HepG2 (cell line): ENCODE data around the gene ARHGAP32. TPM values are rescaled to one million over a fixed set of nuclear protein-coding genes. Genes with fewer than 3 reads are reported as not detected.

Experiments
- BHLHE40 ChIP-seq: IDR thresholded peaks from 2 replicates; pipeline ENCODE4 v1.6.1; 2011; ENCODE audit warnings: low read length, improper control_type of control experiment
- FOXK1 ChIP-seq: sonication (generic); formaldehyde crosslinking; IDR thresholded peaks from 2 replicates; pipeline ENCODE4 v1.4.0; 2020; ENCODE audit warnings: low read depth, missing genetic modification reagents, borderline replicate concordance
- JUND ChIP-seq: sonication (generic); formaldehyde crosslinking; IDR thresholded peaks from 2 replicates; pipeline ENCODE4 v1.8.0; 2022; ENCODE audit warnings: mild to moderate bottlenecking, missing genetic modification reagents
- KLF11 ChIP-seq: IDR thresholded peaks from 2 replicates; pipeline ENCODE4 v1.6.1; 2016; ENCODE audit warnings: missing compliant biosample characterization
- KMT2A ChIP-seq: sonication (generic); formaldehyde crosslinking; IDR thresholded peaks from 2 replicates; pipeline ENCODE4 v1.4.0; 2020; ENCODE audit warnings: missing genetic modification reagents
- MXI1 ChIP-seq: IDR thresholded peaks from 3 replicates; pipeline ENCODE4 v1.6.1; 2012; ENCODE audit warnings: low read depth, low read length, inconsistent platforms, borderline replicate concordance
- NFIC ChIP-seq: IDR thresholded peaks from 2 replicates; pipeline ENCODE4 v1.6.1; 2012; ENCODE audit warnings: mild to moderate bottlenecking, low read length, inconsistent platforms
- SMAD1 ChIP-seq: sonication (generic); formaldehyde crosslinking; IDR thresholded peaks from 2 replicates; pipeline ENCODE4 v1.4.0; 2020; ENCODE audit warnings: missing genetic modification reagents, low read depth, mild to moderate bottlenecking, borderline replicate concordance
- SMC3 ChIP-seq: IDR thresholded peaks from 2 replicates; pipeline ENCODE4 v1.6.1; 2011; ENCODE audit warnings: low read length, improper control_type of control experiment
- SOX13 ChIP-seq, 3 experiments: fragments of 450-650 bp in 1 of 3; sonication (generic) in 1 of 3; formaldehyde crosslinking in 1 of 3; IDR thresholded peaks in 2 of 3; conservative IDR thresholded peaks in 1 of 3; 2 replicates each; pipeline versions ENCODE4 v1.5.0 to v1.6.1; 2016 to 2020; ENCODE audit warnings: antibody characterized with exemption in 1 of 3, mild to moderate bottlenecking in 1 of 3, missing compliant biosample characterization in 1 of 3, missing genetic modification reagents in 1 of 3, moderate library complexity in 1 of 3
- ZKSCAN8 ChIP-seq: IDR thresholded peaks from 2 replicates; pipeline ENCODE4 v1.6.1; 2016; ENCODE audit warnings: borderline replicate concordance, missing genetic modification reagents, missing compliant biosample characterization
- ZNF12 ChIP-seq: sonication (generic); formaldehyde crosslinking; IDR thresholded peaks from 2 replicates; pipeline ENCODE4 v1.5.0; 2020; ENCODE audit warnings: missing genetic modification reagents
- ZNF180 ChIP-seq: sonication (generic); formaldehyde crosslinking; IDR thresholded peaks from 2 replicates; pipeline ENCODE4 v1.4.0; 2020; ENCODE audit warnings: low read depth, missing genetic modification reagents, borderline replicate concordance
- ZNF644 ChIP-seq: IDR thresholded peaks from 2 replicates; pipeline ENCODE4 v1.6.1; 2016; ENCODE audit warnings: low read depth
- ZNF788 ChIP-seq: sonication (generic); formaldehyde crosslinking; IDR thresholded peaks from 2 replicates; pipeline ENCODE4 v1.5.0; 2020; ENCODE audit warnings: mild to moderate bottlenecking, missing genetic modification reagents, borderline replicate concordance
- polyA plus RNA-seq, 8 experiments: library from polyadenylated mRNA; depleted of rRNA in 3 of 8; stranded (reverse) in 7 of 8; unstranded in 1 of 8; fragments of >200 nt; fragmentation: Illumina TruSeq in 4 of 8; extraction: Trizol in 4 of 8; gene quantifications; 2 replicates each; pipeline versions ENCODE4 v1.2.1 to v1.2.3, GENCODE V29; 2011 to 2016; ENCODE audit warnings: low read depth in 4 of 8, missing spikeins in 1 of 8, mixed read lengths in 1 of 8; ENCODE audit not compliant: insufficient read depth in 1 of 8
- total RNA-seq, 5 experiments: library from RNA; depleted of rRNA; stranded (reverse); fragments of >200 nt; fragmentation: Illumina TruSeq; extraction: Trizol; gene quantifications; 2 replicates each; pipeline ENCODE4 v1.2.3, GENCODE V29; 2016; ENCODE audit warnings: low read depth in 1 of 5
- TF ChIP-seq, protein P1 (sequence below): sonication (generic); formaldehyde crosslinking; IDR thresholded peaks from 2 replicates; pipeline ENCODE4 v1.4.0; 2020; ENCODE audit warnings: missing genetic modification reagents, borderline replicate concordance
- TF ChIP-seq, protein P2 (sequence below): IDR thresholded peaks from 2 replicates; pipeline ENCODE4 v1.6.1; 2016; ENCODE audit warnings: missing compliant biosample characterization, missing genetic modification reagents, borderline replicate concordance
- TF ChIP-seq, protein P3 (sequence below): IDR thresholded peaks from 2 replicates; pipeline ENCODE4 v1.6.1; 2016
- TF ChIP-seq, protein P4 (sequence below): conservative IDR thresholded peaks from 2 replicates; pipeline ENCODE4 v1.6.1; 2018; ENCODE audit warnings: missing genetic modification reagents
- TF ChIP-seq, protein P5 (sequence below): sonication (generic); formaldehyde crosslinking; IDR thresholded peaks from 2 replicates; pipeline ENCODE4 v1.4.0; 2020; ENCODE audit warnings: missing genetic modification reagents

Gene ARHGAP32
- total and polyA plus RNA-seq, 2 of the 13 experiments (the other 11 are each of a cell fraction or from before 2014, with no cell fraction given) = 6.3 to 8.2 TPM

DNA sequence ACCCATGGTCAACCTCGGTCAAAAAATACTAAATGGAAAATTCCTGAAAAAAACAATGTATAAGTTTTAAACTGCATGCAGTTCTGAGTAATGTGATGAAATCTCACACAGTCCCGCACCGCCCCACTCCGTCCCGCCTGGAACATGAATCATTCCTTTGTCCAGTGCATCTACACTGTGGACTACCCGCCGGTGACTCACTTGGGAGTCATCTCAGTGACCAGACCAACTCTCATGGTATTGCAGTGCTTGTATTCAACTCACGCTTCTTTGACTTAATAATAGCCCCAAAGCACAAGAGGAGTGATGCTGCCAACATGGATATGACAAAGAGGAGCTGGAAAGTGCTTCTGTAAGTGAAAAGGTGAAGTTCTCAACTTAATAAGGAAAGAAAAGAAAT is 48.8 kb downstream of the ARHGAP32 start (continued):
- TF ChIP-seq, protein P1, sequence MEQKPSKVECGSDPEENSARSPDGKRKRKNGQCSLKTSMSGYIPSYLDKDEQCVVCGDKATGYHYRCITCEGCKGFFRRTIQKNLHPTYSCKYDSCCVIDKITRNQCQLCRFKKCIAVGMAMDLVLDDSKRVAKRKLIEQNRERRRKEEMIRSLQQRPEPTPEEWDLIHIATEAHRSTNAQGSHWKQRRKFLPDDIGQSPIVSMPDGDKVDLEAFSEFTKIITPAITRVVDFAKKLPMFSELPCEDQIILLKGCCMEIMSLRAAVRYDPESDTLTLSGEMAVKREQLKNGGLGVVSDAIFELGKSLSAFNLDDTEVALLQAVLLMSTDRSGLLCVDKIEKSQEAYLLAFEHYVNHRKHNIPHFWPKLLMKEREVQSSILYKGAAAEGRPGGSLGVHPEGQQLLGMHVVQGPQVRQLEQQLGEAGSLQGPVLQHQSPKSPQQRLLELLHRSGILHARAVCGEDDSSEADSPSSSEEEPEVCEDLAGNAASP (CRISPR knock-in tag) = 0 out of 2 replicates have a peak, but pooled peaks have one; percentile 28
- TF ChIP-seq SMC3 (no peak), ZNF788 (no peak), ZKSCAN8 (CRISPR knock-in tag) (peak; percentile 46; the same call in 1 of the 2 replicates), KLF11 (no peak), ZNF180 (CRISPR knock-in tag) (no peak), MXI1 (peak; percentile 27; the same call in 1 of the 3 replicates), SOX13 (IDR thresholded peaks at IDR 0.05) (peak; percentile 12; the same call in 1 of the 2 replicates), SOX13 (CRISPR knock-in tag; conservative IDR thresholded peaks at IDR 0.05 in 1 of 2, IDR thresholded peaks at IDR 0.05 in 1 of 2) (peak in 1 of 2 experiments; percentile 88; a peak in 2 of 4 replicates), FOXK1 (CRISPR knock-in tag) (peak; percentile 28; the same call in 1 of the 2 replicates), JUND (CRISPR knock-in tag) (peak; percentile 87), ZNF644 (CRISPR knock-in tag) (peak; percentile 94), KMT2A (peak; percentile 64; the same call in 1 of the 2 replicates), NFIC (0 out of 2 replicates have a peak, but pooled peaks have one; percentile 29), SMAD1 (CRISPR knock-in tag) (no peak), ZNF12 (CRISPR knock-in tag) (peak; percentile 46; the same call in 1 of the 2 replicates), BHLHE40 (peak; percentile 24; the same call in 1 of the 2 replicates)
- TF ChIP-seq, protein P2, sequence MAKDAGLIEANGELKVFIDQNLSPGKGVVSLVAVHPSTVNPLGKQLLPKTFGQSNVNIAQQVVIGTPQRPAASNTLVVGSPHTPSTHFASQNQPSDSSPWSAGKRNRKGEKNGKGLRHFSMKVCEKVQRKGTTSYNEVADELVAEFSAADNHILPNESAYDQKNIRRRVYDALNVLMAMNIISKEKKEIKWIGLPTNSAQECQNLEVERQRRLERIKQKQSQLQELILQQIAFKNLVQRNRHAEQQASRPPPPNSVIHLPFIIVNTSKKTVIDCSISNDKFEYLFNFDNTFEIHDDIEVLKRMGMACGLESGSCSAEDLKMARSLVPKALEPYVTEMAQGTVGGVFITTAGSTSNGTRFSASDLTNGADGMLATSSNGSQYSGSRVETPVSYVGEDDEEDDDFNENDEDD (CRISPR knock-in tag) = peak; percentile 18; the same call in 1 of the 2 replicates
- TF ChIP-seq, protein P3, sequence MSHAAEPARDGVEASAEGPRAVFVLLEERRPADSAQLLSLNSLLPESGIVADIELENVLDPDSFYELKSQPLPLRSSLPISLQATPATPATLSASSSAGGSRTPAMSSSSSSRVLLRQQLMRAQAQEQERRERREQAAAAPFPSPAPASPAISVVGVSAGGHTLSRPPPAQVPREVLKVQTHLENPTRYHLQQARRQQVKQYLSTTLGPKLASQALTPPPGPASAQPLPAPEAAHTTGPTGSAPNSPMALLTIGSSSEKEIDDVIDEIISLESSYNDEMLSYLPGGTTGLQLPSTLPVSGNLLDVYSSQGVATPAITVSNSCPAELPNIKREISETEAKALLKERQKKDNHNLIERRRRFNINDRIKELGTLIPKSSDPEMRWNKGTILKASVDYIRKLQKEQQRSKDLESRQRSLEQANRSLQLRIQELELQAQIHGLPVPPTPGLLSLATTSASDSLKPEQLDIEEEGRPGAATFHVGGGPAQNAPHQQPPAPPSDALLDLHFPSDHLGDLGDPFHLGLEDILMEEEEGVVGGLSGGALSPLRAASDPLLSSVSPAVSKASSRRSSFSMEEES (CRISPR knock-in tag) = 0 out of 2 replicates have a peak, but pooled peaks have one; percentile 23
- TF ChIP-seq, protein P4, sequence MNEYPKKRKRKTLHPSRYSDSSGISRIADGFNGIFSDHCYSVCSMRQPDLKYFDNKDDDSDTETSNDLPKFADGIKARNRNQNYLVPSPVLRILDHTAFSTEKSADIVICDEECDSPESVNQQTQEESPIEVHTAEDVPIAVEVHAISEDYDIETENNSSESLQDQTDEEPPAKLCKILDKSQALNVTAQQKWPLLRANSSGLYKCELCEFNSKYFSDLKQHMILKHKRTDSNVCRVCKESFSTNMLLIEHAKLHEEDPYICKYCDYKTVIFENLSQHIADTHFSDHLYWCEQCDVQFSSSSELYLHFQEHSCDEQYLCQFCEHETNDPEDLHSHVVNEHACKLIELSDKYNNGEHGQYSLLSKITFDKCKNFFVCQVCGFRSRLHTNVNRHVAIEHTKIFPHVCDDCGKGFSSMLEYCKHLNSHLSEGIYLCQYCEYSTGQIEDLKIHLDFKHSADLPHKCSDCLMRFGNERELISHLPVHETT (CRISPR knock-in tag) = no peak
- TF ChIP-seq, protein P5, sequence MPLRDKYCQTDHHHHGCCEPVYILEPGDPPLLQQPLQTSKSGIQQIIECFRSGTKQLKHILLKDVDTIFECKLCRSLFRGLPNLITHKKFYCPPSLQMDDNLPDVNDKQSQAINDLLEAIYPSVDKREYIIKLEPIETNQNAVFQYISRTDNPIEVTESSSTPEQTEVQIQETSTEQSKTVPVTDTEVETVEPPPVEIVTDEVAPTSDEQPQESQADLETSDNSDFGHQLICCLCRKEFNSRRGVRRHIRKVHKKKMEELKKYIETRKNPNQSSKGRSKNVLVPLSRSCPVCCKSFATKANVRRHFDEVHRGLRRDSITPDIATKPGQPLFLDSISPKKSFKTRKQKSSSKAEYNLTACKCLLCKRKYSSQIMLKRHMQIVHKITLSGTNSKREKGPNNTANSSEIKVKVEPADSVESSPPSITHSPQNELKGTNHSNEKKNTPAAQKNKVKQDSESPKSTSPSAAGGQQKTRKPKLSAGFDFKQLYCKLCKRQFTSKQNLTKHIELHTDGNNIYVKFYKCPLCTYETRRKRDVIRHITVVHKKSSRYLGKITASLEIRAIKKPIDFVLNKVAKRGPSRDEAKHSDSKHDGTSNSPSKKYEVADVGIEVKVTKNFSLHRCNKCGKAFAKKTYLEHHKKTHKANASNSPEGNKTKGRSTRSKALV (CRISPR knock-in tag) = no peak
